GM19324 (cell line): ENCODE measurements around the gene CDH20.

Experiments
- ATAC-seq: cut with Tn5 transposase; IDR thresholded peaks from one replicate; pipeline ENCODE4 v1.9.1; 2021; ENCODE audit warnings: mild to moderate bottlenecking, moderate library complexity; ENCODE audit not compliant: unreplicated experiment, low FRiP score

The CDH20 gene

GRCh38 chr18:61569176-61569892 lies 236.1 kb downstream of the CDH20 start:
- no peak for ATAC-seq

DNA sequence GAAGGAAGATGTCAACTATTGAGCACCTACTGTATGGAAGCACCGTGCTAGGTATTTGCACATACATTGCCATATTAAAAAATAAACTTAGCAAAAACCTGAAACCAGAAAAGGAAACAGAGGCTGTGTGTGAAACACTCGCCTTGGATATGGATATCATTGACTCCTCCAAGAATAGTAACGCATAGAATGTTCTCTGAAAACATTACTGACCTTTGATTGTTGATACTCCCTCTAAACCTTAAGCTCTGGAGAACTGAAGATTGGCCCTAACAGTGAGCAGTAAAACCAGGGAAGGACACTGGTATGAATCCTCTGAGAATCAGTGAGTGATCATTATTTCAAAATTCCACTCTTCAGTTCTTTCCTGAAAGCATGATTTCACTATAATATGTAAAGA lies 236.8 kb downstream of the CDH20 start:
- no peak for ATAC-seq

GRCh38 chr18:61572084-61572655 lies 238.9 kb downstream of the CDH20 start:
- ATAC-seq, result no peak

DNA sequence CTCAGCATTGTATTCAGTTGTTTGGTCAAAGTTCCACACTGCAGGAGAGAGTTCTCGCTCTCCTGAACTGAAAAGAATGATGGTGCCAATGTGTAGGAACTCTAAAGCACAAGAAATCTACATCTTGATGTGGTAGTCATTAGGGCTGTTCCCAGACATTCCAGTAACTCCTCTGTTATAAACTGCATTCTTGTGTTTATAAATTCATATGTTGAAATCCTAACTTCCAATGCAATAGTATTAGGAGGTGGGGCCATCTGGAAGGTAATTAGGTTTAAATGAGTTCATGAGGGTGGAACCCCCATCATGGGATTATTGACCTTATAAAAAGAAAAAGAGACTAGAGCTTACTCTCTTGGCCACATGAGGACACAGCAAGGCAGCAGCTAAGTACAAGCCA lies 239.6 kb downstream of the CDH20 start:
- no peak for ATAC-seq

- ATAC-seq, result no peak
Observed at GRCh38 chr18:61574665-61575064, 241.4 kb downstream of the CDH20 start.

DNA sequence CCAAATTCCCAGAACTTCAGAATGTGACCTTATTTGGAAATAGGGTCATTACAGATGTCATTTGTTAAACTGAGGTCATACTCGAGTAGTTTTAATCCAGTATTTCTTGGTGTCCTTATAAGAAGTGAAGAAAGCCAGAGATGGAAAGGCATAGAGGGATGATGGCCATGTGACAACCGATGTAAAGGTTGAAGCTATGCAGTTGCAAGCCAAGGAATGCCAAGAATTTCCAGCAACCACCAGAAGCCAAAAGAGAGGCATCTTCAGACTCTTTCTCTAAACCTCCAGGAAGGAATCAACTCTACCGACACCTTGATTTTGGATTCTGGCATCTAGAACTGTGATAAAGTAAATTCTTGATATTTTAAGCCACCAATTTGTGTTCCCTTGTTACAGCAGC lies 242.2 kb downstream of the CDH20 start:
- ATAC-seq, result no peak

GRCh38 chr18:61578846-61579245 lies 245.6 kb downstream of the CDH20 start:
- ATAC-seq, result no peak

- ATAC-seq, result no peak
Observed at GRCh38 chr18:61579581-61579980, 246.4 kb downstream of the CDH20 start.

DNA sequence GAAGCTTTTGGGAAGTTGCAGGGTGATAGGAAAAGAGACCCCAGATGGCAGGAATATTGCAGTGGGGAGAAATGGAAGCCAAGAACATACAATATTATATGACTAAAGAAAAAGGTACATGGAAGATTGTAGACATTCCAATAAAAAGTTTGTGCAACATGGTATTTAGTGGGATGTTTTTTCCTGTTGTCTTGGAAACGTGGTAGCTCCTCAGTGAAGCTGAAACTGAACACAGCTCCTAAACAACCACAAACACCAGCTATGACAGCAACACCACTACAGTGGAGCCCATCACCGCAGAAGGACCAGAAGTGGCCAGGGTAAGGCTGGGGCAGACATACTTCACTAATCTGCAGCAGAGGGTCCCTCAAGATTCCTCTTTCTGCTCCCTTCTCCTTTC lies 246.8 kb downstream of the CDH20 start:
- ATAC-seq, result no peak

GRCh38 chr18:61581578-61582201 lies 248.5 kb downstream of the CDH20 start:
- peak; percentile 81 for ATAC-seq

GRCh38 chr18:61582202-61582710 lies 249.0 kb downstream of the CDH20 start:
- no peak for ATAC-seq

- ATAC-seq, result no peak
Observed at GRCh38 chr18:61583548-61583947, 250.3 kb downstream of the CDH20 start.

DNA sequence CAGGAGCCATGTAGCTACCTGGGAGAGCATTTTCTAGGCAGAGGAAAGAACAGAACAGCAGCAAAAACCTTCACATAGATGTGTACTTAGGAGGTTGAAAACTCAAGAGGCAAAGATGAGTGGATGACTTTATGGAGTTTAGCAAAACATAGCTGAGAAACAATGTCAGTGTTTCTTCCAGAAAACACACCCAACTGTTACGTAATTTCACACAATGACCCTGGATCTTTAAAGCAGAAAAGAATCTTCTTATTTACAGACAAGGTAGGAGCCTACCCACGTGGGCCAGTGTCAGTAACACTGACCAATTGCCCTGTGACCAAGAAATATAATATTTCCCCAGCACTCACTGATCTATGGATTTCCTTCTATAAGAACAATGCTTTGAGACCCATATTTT lies 254.6 kb downstream of the CDH20 start:
- ATAC-seq, result no peak

DNA sequence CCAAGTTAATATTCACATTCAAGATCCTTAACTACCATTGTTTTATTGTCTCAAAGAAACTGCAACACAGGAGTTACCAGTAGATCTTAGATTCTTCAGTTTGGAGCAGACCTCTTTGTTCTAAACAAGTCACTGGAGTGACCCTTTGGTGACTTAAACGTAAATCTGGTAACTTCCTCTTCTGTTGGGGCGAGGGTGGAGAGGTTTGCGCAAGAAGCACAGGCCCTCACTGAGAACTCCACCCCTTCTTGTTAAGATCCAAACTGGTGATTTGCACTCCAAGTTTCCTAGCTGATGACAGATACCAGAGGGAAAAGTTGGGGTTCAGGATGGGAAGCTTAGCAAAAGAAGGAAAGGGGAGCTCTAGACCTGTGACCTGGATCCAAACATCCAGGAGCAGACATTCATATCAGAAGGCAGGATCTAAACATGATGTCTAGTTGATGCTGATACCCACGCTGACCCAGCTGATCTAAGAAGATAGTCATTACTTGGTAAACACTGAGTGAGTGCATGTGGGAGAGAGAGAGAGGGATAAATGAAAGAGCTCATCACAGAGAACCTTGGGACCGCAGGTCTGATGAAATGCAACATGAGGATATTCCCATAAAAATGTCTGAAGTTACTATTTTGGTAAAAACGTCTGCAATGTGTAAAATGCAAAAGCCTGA lies 256.0 kb downstream of the CDH20 start:
- no peak for ATAC-seq

- ATAC-seq, result no peak
Observed at GRCh38 chr18:61589724-61590065, 256.5 kb downstream of the CDH20 start.

GRCh38 chr18:61591253-61591652 lies 258.0 kb downstream of the CDH20 start:
- ATAC-seq, result no peak

DNA sequence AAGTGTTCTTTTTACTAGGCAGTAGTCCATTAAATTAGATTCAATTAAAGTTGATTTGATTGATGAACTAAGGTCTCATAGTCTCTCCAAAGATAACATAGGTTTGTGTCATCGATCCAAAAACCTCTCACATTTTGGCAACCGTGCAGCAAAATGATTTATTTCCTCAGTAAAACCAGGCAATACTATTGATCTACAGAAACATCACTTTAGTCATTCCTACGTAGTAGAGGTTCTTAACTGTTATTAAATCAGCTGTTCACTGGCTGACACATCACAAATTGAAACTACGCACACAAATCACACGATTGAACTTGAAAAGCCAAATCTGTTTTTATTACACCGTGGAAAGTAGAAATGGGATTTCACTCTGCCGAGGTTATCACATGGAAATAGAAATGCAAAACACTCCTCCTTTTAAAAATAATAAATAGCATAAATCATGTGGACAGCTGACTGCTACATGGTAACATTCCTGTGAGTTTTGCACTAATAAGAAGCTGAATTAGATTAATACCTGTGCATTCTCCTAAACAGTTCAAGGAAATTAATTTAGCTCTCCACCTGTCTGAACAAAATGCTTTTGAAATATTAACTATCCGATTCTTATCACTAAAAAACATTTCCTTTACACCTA lies 262.5 kb downstream of the CDH20 start:
- ATAC-seq, result no peak

DNA sequence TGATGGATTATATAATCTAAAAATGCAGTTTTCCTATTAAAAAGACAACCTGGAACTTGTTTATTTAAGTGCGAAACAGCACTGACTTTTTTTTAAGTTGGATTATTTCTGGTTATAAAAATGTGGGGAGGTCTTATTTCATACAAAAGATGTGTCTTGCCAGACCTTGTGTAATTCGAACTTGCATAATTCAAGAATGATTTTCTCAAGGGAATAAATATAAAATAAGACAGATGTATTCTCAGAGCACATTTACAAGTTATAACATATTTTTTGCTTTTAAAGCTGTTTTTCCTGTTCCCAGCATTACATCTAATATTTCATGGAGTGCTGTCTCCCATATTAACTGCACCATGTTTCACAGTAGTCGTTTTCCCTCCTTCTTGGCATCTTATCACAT lies 263.1 kb downstream of the CDH20 start:
- no peak for ATAC-seq

DNA sequence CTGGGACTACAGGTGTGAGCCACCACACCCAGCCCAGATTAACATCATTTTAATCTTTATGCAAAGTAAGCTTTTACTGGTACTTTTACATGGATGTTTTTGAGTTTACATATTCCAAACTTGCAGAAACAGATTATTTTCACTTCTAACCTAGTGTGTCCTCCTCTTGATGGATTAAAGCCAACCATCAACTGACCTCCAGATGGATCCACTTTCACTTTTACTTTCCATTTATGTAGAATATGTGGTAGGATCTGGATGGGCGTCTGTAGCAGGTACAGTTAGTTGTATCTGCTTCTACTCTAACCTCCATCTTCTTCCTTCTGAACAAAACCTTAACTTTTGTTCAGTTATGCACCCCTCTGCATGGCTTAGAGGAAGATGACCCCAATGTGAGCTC lies 264.1 kb downstream of the CDH20 start:
- no peak for ATAC-seq

DNA sequence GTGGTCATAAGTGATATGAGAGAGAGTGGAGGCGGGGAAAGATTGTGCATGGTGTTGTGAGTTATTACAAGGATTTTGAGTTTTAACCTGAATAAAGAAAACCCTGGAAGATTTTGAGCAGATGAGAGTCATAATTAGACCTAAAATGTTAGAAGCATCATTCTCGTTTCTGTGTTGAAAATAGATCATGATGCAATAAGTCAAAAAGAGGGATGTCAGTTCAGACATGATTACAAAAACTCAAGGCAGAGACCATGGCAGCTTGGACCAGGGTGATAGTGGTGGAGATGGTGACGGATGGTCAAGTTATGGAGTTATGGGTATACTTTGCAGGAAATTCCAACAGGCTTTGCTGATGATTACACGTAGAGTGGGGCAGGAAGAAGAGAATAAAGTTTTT lies 267.2 kb downstream of the CDH20 start:
- no peak for ATAC-seq

GRCh38 chr18:61602836-61603235 lies 269.6 kb downstream of the CDH20 start:
- no peak for ATAC-seq
